ENCODE measurements around the gene ROCK2. TPM values are rescaled to one million over a fixed set of nuclear protein-coding genes. Genes with fewer than 3 reads are reported as not detected.

Gene ROCK2
- total RNA-seq, 2 donors from 2014 or later, result 14.7 to 15.3 TPM

GRCh38 chr2:11144077-11144737 lies 200.2 kb downstream of the ROCK2 start:
- no peak overlapping the region for H3K4me3 Mint-ChIP-seq
- no peaks in the 10 kb centered on the region for H3K4me1 Mint-ChIP-seq (ENCODE audit: low read depth)
- DNase-seq (no peak), ATAC-seq (replicated peaks in 1 of 2) (no peak)
- H3K9me3 Mint-ChIP-seq, result peaks cover 0 to 2% of the 10 kb centered on the region in 2 donors
- no peak overlapping the region for H3K27ac Mint-ChIP-seq
- H3K27me3 Mint-ChIP-seq (ENCODE audit: low read depth), result peaks cover 6% of the 10 kb centered on the region
- no peaks in the 10 kb centered on the region for H3K36me3 Mint-ChIP-seq (ENCODE audit: insufficient read depth in 2 of 2)

DNA sequence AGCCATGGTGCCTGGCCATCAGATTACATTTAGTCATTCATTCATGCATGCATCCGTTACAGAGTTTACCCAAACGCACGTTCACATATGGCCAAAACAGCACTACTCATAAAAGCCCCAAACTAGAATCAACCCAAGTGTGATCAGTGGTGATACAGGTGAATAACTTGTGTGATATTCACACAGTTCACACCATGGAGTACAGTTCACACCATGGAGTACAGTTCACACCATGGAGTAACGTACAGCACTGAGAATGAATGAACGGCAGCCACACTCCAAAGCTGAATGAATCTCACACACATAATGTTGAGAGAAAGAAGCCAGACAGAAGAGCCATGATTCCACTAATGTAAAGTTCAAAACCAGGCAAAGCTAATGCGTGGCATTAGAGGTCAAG lies 201.4 kb downstream of the ROCK2 start:
- ATAC-seq (replicated peaks in 1 of 2) (no peak), DNase-seq (no peak)
- H3K27me3 Mint-ChIP-seq (ENCODE audit: low read depth), result peaks cover 6% of the 10 kb centered on the region
- H3K27ac Mint-ChIP-seq, result no peak overlapping the region
- H3K4me3 Mint-ChIP-seq, result no peak overlapping the region
- H3K4me1 Mint-ChIP-seq (ENCODE audit: low read depth), result no peaks in the 10 kb centered on the region
- peaks cover 0 to 2% of the 10 kb centered on the region in 2 donors for H3K9me3 Mint-ChIP-seq
- H3K36me3 Mint-ChIP-seq (ENCODE audit: insufficient read depth in 2 of 2), result no peaks in the 10 kb centered on the region

DNA sequence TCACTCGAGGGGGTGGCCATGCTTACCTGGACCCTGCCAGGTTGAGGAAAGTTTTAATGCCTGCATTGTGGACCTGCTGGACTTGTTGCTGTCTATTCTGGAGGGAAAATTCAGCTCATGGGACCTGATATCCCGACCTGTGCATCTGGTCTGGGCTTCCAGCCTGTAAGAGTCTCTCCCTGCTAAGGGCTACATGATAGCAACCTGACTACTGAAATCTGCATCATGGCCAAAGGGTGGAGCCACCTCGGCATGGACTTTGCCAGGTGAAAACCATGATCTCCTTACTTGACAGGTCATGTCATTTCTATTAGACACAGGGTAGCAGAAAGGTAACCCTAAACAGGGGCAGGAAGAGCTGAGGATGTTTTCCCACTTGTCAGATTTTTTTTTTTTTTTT lies 202.1 kb downstream of the ROCK2 start:
- Mint-ChIP-seq H3K4me3 (no peak overlapping the region), H3K36me3 (ENCODE audit: insufficient read depth in 2 of 2) (no peaks in the 10 kb centered on the region), H3K9me3 (peaks cover 0 to under 1% of the 10 kb centered on the region in 2 donors), H3K4me1 (ENCODE audit: low read depth) (no peaks in the 10 kb centered on the region), H3K27me3 (ENCODE audit: low read depth) (peaks cover 6% of the 10 kb centered on the region), H3K27ac (no peak overlapping the region)
- DNase-seq (no peak), ATAC-seq (replicated peaks in 1 of 2) (no peak)

- H3K4me1 Mint-ChIP-seq (ENCODE audit: low read depth), result no peaks in the 10 kb centered on the region
- peaks cover 10% of the 10 kb centered on the region for H3K27me3 Mint-ChIP-seq (ENCODE audit: low read depth)
- H3K4me3 Mint-ChIP-seq, result no peak overlapping the region
- H3K36me3 Mint-ChIP-seq (ENCODE audit: insufficient read depth in 2 of 2), result no peaks in the 10 kb centered on the region
- H3K27ac Mint-ChIP-seq, result no peak overlapping the region
- ATAC-seq (replicated peaks in 1 of 2) (no peak), DNase-seq (no peak)
- no peaks in the 10 kb centered on the region for H3K9me3 Mint-ChIP-seq
These were observed 203.1 kb downstream of the ROCK2 start for GRCh38 chr2:11141319-11141718.

DNA sequence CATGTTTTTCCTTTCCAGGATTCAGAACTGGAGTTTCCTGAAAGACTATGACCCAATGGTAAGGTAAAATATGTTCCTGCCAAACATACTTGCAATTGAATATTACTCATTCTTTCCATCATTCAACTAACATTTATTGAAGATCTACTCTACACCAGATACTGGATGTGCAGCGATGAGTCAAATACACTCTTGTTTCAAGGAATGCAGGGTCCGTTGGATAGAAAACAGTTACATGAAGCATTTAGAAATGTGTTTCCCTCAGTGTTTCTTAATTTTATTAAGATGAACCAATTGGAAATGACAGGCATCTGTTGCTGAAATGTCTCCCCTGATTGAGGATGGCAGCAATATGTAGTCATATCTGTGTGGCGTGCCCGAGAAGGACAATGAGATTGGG lies 203.9 kb downstream of the ROCK2 start:
- H3K27ac Mint-ChIP-seq, result no peak overlapping the region
- H3K4me1 Mint-ChIP-seq (ENCODE audit: low read depth), result no peaks in the 10 kb centered on the region
- no peak overlapping the region for H3K4me3 Mint-ChIP-seq
- H3K9me3 Mint-ChIP-seq, result no peaks in the 10 kb centered on the region
- ATAC-seq (replicated peaks in 1 of 2) (no peak), DNase-seq (no peak)
- peaks cover 15% of the 10 kb centered on the region for H3K27me3 Mint-ChIP-seq (ENCODE audit: low read depth)
- H3K36me3 Mint-ChIP-seq (ENCODE audit: insufficient read depth in 2 of 2), result no peaks in the 10 kb centered on the region

DNA sequence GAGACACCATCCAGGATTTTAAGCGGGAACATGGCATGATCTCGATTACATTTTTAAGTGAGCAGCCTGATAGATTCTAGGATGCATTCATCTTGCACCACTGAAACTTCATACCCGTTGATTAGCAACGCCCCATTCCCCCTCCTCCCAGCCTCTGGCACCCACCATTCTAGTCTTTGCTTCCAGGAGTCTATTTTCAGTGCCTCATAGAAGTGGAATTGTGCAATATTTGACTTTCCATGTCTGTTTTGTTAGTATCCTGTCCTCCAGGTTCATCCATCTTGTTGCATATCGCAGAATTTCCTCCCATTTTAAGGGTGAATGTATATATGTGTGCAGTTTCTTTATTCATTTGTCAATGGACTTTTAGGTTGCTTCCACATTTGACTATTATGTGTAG lies 210.1 kb downstream of the ROCK2 start:
- no peaks in the 10 kb centered on the region for H3K36me3 Mint-ChIP-seq (ENCODE audit: insufficient read depth in 2 of 2)
- ATAC-seq (replicated peaks in 1 of 2) (no peak), DNase-seq (no peak)
- H3K4me1 Mint-ChIP-seq (ENCODE audit: low read depth), result peaks cover 10% of the 10 kb centered on the region
- H3K9me3 Mint-ChIP-seq, result no peaks in the 10 kb centered on the region
- peaks cover 9% of the 10 kb centered on the region for H3K27me3 Mint-ChIP-seq (ENCODE audit: low read depth)
- H3K27ac Mint-ChIP-seq, result no peak overlapping the region
- no peak overlapping the region for H3K4me3 Mint-ChIP-seq

DNA sequence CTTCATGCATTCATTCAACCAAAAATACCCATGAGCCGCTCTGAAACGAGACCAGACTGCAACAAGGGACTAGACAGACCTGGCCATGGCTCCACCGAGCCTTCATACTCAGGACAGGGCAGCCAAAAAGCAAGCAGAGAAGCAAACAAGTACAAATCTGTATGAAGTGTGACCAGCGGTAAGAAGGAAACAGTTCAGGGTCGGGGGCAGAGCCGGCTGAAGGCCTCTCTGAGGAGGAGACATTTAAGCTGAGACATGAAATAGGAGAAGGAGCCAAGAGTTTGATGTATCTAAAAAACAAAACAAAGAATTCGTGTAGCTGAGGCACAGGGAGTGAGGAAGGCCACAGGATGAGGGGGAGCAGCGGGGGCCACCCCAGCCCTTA lies 210.5 kb downstream of the ROCK2 start:
- ATAC-seq (replicated peaks in 1 of 2) (no peak), DNase-seq (no peak)
- no peaks in the 10 kb centered on the region for H3K36me3 Mint-ChIP-seq (ENCODE audit: insufficient read depth in 2 of 2)
- no peak overlapping the region for H3K27ac Mint-ChIP-seq
- H3K4me3 Mint-ChIP-seq, result no peak overlapping the region
- H3K9me3 Mint-ChIP-seq, result no peaks in the 10 kb centered on the region
- H3K27me3 Mint-ChIP-seq (ENCODE audit: low read depth), result peaks cover 9% of the 10 kb centered on the region
- peaks cover 10% of the 10 kb centered on the region for H3K4me1 Mint-ChIP-seq (ENCODE audit: low read depth)

DNA sequence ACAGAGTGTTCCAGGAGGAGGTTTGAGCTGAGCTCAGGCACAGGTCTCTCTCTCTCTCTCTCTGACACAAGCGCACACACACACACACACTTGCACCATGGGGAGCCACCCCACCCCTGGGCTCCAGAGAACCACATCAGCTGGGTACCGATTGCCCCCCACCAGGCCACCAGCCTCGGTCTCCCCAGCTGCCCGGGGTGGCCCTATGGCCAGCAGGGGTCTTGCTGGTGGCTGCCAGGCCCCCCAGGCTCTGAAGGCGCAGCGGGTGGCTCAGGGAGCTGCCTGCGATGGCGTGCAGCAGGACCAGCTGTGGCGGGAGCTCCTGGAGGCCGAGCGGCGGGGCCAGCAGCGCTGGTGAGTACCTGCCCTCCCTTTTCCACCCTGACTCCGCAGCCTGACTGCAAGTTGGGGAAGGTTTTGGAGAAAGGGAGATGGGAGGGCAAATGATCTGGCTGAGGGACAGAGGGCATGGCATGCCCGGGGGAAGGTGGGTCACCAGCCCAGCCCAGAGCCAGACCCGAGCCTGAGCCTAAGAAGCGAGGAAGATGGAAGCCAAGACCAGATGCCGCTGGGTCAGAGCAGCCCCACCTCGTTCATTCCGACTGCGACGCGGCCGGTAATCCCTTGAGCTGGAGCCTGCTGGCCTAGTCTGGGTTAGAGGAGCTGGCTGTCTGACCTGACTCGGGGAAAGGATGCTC lies 211.0 kb downstream of the ROCK2 start:
- no peaks in the 10 kb centered on the region for H3K9me3 Mint-ChIP-seq

DNA sequence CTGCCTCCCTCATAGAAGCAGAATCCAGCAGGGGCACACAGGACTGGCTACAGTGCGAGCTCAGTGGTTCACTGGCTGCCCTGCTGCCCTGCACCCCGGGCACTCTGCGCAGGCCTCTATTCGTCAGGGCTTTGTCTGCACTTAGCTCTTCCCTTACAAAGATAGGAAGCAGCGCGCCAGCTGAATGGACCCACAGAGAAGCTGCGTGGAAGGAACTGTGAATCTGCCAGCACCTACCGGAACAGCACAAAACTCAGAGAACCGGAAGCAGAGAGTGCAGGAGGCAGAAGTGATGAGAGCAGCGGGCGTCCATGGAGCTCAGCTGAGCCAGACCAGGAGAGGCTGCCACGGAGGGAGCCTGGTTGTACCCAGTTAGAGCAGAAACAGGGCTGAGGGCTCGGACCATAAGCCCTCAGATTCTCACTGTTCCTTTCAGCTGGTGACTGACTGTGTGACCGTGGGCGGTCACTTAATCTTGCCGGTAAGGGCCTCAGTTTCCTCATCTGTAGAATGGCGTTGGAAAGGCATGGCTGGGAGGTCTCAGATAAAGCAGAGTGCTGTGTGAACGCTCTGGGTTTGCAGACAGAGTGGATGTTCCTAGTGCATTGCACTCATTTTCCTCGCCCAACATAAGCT lies 212.3 kb downstream of the ROCK2 start:
- H3K27me3 Mint-ChIP-seq (ENCODE audit: low read depth), result peaks cover 9% of the 10 kb centered on the region
- H3K27ac Mint-ChIP-seq, result no peak overlapping the region
- DNase-seq (no peak), ATAC-seq (replicated peaks in 1 of 2) (no peak)
- H3K36me3 Mint-ChIP-seq (ENCODE audit: insufficient read depth in 2 of 2), result no peaks in the 10 kb centered on the region
- H3K9me3 Mint-ChIP-seq, result no peaks in the 10 kb centered on the region
- peak overlapping the region; percentile 78 to 83 for H3K4me3 Mint-ChIP-seq
- H3K4me1 Mint-ChIP-seq (ENCODE audit: low read depth), result peaks cover 10% of the 10 kb centered on the region

More for the DNA sequence above, 211.0 kb downstream of the ROCK2 start:
- Mint-ChIP-seq H3K36me3 (ENCODE audit: insufficient read depth in 2 of 2) (no peaks in the 10 kb centered on the region), H3K4me3 (peak overlapping the region; percentile 78 to 83), H3K4me1 (ENCODE audit: low read depth) (peaks cover 10% of the 10 kb centered on the region), H3K27me3 (ENCODE audit: low read depth) (peaks cover 9% of the 10 kb centered on the region), H3K27ac (peak overlapping the region; percentile 89)
- DNase-seq, result no peak
- no peak for ATAC-seq (replicated peaks in 1 of 2)

GRCh38 chr2:11131166-11131920 lies 213.1 kb downstream of the ROCK2 start:
- Mint-ChIP-seq H3K27ac (no peak overlapping the region), H3K4me3 (peak overlapping the region; percentile 35 to 58), H3K36me3 (ENCODE audit: insufficient read depth in 2 of 2) (no peaks in the 10 kb centered on the region), H3K27me3 (ENCODE audit: low read depth) (peaks cover 5% of the 10 kb centered on the region), H3K9me3 (no peaks in the 10 kb centered on the region), H3K4me1 (ENCODE audit: low read depth) (peaks cover 10% of the 10 kb centered on the region)
- DNase-seq, result no peak
- no peak for ATAC-seq (replicated peaks in 1 of 2)

Other genes with a start within 250 kb of the ROCK2 start
- 10 to 100 TPM; 14.9 to 17.3 TPM for gene SLC66A3, start 189.2 kb downstream of the ROCK2 start, total RNA-seq
- gene E2F6, start 121.5 kb upstream of the ROCK2 start, total RNA-seq, result 1 to 10 TPM; 6.8 to 8.3 TPM
- gene GREB1, start 189.4 kb upstream of the ROCK2 start, total RNA-seq, result 1 to 10 TPM; 2.2 to 2.4 TPM

Data from activated T-cell treated with anti-CD3 and anti-CD28 coated beads, Interleukin-2, amount 50 U/mL, for 72 hours (primary cell).